HL-60 (cell line): ENCODE results near the gene PCYOX1L.

Experiments used
- DNase-seq, 2 experiments: peaks; one replicate each; pipeline ENCODE4 v3.0.0-alpha.2; 2010 to 2020; ENCODE audit warnings: low read depth in 1 of 2, low spot score in 1 of 2
- H3K27ac ChIP-seq: fragments of 250-450 bp; sonication (Bioruptor Pico); replicated peaks from 2 replicates; pipeline ENCODE4 v1.5.1; 2020; ENCODE audit warnings: mild to moderate bottlenecking, moderate library complexity
- H3K27me3 ChIP-seq: fragments of 250-450 bp; sonication (Bioruptor Pico); 2 replicates; pipeline ENCODE4 v1.5.1; 2021; ENCODE audit warnings: mild to moderate bottlenecking, moderate library complexity; ENCODE audit not compliant: insufficient read depth, poor library complexity, severe bottlenecking
- H3K4me3 ChIP-seq: replicated peaks from 2 replicates; pipeline ENCODE4 v1.5.1; 2011; ENCODE audit warnings: mild to moderate bottlenecking, control low read depth, low read length; ENCODE audit not compliant: insufficient read depth
- GABPA ChIP-seq: IDR thresholded peaks from 2 replicates; pipeline ENCODE4 v1.6.1; 2012; ENCODE audit warnings: low read depth
- POLR2AphosphoS5 ChIP-seq: IDR thresholded peaks from 2 replicates; pipeline ENCODE4 v1.6.1; 2012; ENCODE audit warnings: low read depth
- REST ChIP-seq: IDR thresholded peaks from 2 replicates; pipeline ENCODE4 v1.6.1; 2012; ENCODE audit warnings: low read depth; ENCODE audit not compliant: insufficient replicate concordance
- SPI1 ChIP-seq: IDR thresholded peaks from 2 replicates; pipeline ENCODE4 v1.6.1; 2012; ENCODE audit warnings: low read depth, mild to moderate bottlenecking, borderline replicate concordance
- TF ChIP-seq, protein P1 (sequence below): IDR thresholded peaks from one replicate; pipeline ENCODE4 v1.5.1; 2011; ENCODE audit warnings: low read length, control low read depth, inconsistent platforms; ENCODE audit not compliant: insufficient read depth

The PCYOX1L gene

DNA sequence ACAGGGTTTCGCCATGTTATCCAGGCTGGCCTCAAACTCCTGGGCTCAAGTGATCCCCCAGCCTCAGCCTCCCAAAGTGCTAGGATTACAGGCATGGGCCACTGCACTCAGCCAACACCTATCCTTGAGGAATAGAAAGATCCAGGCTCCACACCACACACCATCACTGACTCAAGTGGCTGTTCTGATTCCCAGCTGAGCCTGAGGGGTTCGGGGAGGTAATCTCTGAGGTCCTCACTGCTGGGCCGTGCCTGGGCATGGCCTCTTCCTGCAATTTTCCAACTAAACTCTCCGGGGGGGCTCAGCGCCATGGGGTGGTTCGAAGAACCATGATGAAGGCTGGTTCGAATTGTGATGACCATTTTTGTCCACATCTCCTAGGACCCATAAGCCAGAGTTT lies 52.2 kb downstream of the PCYOX1L start:
- no peak for DNase-seq
- TF ChIP-seq, protein P1, sequence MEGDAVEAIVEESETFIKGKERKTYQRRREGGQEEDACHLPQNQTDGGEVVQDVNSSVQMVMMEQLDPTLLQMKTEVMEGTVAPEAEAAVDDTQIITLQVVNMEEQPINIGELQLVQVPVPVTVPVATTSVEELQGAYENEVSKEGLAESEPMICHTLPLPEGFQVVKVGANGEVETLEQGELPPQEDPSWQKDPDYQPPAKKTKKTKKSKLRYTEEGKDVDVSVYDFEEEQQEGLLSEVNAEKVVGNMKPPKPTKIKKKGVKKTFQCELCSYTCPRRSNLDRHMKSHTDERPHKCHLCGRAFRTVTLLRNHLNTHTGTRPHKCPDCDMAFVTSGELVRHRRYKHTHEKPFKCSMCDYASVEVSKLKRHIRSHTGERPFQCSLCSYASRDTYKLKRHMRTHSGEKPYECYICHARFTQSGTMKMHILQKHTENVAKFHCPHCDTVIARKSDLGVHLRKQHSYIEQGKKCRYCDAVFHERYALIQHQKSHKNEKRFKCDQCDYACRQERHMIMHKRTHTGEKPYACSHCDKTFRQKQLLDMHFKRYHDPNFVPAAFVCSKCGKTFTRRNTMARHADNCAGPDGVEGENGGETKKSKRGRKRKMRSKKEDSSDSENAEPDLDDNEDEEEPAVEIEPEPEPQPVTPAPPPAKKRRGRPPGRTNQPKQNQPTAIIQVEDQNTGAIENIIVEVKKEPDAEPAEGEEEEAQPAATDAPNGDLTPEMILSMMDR, result no peak
- TF ChIP-seq SPI1 (no peak), GABPA (no peak), POLR2AphosphoS5 (no peak), REST (no peak)
- no peaks in the 10 kb centered on the region for H3K27me3 ChIP-seq
- H3K4me3 ChIP-seq, result no peak overlapping the region
- H3K27ac ChIP-seq, result no peak overlapping the region

- no peaks in the 10 kb centered on the region for H3K27me3 ChIP-seq
- no peak for TF ChIP-seq SPI1
- no peak for TF ChIP-seq POLR2AphosphoS5
- TF ChIP-seq, protein P1, result no peak
- no peak for TF ChIP-seq REST
- TF ChIP-seq GABPA, result no peak
- H3K4me3 ChIP-seq, result no peak overlapping the region
- no peak for DNase-seq
- H3K27ac ChIP-seq, result no peak overlapping the region
Observed at GRCh38 chr5:149410721-149411432, 53.0 kb downstream of the PCYOX1L start.

DNA sequence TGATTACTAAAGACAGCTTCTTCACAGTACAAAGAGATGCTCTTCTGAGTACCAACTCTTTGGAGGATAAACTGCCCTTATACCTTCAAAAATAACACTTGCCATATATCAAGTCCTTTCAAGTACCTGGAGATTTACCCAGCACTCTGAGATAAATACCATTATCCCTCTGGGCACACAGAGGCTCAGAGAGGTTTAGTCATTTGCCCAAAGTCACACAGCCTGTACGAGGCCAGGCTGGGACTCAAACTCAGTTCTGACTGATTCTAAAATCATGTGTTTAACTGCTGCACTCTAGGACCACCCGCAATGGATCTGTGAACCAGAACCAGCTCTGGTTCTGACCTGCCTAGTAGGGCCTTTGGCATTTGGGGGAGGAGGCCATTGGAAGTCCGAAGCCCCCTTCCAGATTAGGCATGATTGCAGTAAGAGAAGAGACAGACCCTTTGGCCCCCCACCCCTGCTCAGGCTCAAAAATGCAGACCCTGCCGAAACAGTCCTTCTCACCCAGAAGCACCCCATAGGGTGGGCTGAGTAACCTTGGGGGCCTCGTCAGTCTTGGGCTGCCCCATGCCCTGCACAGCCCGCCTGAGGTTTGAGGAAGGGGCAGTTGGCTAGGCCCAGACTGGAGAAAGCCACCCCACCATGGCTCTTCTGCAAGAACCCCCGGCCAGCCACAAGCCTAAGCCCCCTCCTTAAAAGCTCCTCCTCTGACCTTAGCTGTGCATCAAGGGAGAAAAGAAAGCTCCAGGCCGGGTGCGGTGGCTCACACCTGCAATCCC lies 54.1 kb downstream of the PCYOX1L start:
- no peak for TF ChIP-seq POLR2AphosphoS5
- no peak for TF ChIP-seq REST
- TF ChIP-seq SPI1, result no peak
- TF ChIP-seq, protein P1, result no peak
- no peak for TF ChIP-seq GABPA
- Histone ChIP-seq H3K4me3 (no peak overlapping the region), H3K27ac (no peak overlapping the region), H3K27me3 (no peaks in the 10 kb centered on the region)
- no peak for DNase-seq
